GM10266 (cell line): Measurements from ENCODE around the gene COA8.

Experiments used
- DNase-seq: peaks from one replicate; pipeline ENCODE4 v3.0.0; 2012; ENCODE audit errors: extremely low spot score
- CTCF ChIP-seq: IDR thresholded peaks from 2 replicates; pipeline ENCODE4 v1.5.1; 2012; ENCODE audit warnings: mild to moderate bottlenecking, low read depth; ENCODE audit not compliant: control insufficient read depth, insufficient read depth; ENCODE audit errors: missing control alignments

Gene COA8

GRCh38 chr14:103633391-103633790, 70.6 kb downstream of the COA8 start:
- no peak for TF ChIP-seq CTCF
- DNase-seq = no peak

GRCh38 chr14:103634156-103634555, 71.4 kb downstream of the COA8 start:
- DNase-seq = no peak
- TF ChIP-seq CTCF = no peak

- no peak for TF ChIP-seq CTCF
- DNase-seq = no peak
These were observed 75.8 kb downstream of the COA8 start for GRCh38 chr14:103638594-103638993.
